ENCODE measurements around the gene FFAR3. TPM values are rescaled to one million over a fixed set of nuclear protein-coding genes. Genes with fewer than 3 reads are reported as not detected.
A peak's percentile ranks its signal among the peaks of the same experiment; 100 is the strongest.

FFAR3 gene
- total and polyA plus RNA-seq, 9 of the 15 experiments (the other 6 are each of a cell fraction or from before 2014, with no cell fraction given) = not detected

- peak; percentile 96 for TF ChIP-seq MGA (IDR thresholded peaks at IDR 0.05)
- peak; percentile 66 for TF ChIP-seq RUNX1 (IDR thresholded peaks at IDR 0.05; ENCODE audit: low read depth)
- peak; percentile 89 for TF ChIP-seq ZNF431 (CRISPR knock-in tag; IDR thresholded peaks at IDR 0.05)
- TF ChIP-seq NR2C2 (CRISPR knock-in tag; IDR thresholded peaks at IDR 0.05) = no peak
- peak; percentile 77 for TF ChIP-seq NR2C2 (tag; IDR thresholded peaks at IDR 0.05)
- peak; percentile 46 to 67; a peak in 2 of 4 replicates for TF ChIP-seq MAZ (CRISPR knock-in tag; conservative IDR thresholded peaks at IDR 0.05 in 1 of 2, IDR thresholded peaks at IDR 0.05 in 1 of 2)
- peak; percentile 98 for TF ChIP-seq DPF2 (IDR thresholded peaks at IDR 0.05)
- peak; percentile 70 to 87 for TF ChIP-seq MNT (conservative IDR thresholded peaks at IDR 0.05)
- peak; percentile 96 for TF ChIP-seq TAL1 (IDR thresholded peaks at IDR 0.05)
- TF ChIP-seq FIP1L1 (IDR thresholded peaks at IDR 0.05; ENCODE audit: low read depth, low read length, poor library complexity, severe bottlenecking) = no peak
- TF ChIP-seq PHB2 (IDR thresholded peaks at IDR 0.05; ENCODE audit: low read depth) = peak; percentile 83
- peak; percentile 75; the same call in 1 of the 2 replicates for TF ChIP-seq KLF6 (CRISPR knock-in tag; IDR thresholded peaks at IDR 0.05; ENCODE audit: borderline replicate concordance)
- no peak for TF ChIP-seq MCM7 (IDR thresholded peaks at IDR 0.05)
- no peak for TF ChIP-seq PCBP2 (IDR thresholded peaks at IDR 0.05; ENCODE audit: low read depth, low read length, poor library complexity, severe bottlenecking)
Observed at GRCh38 chr19:35380450-35381124, 22.3 kb downstream of the FFAR3 start (continued).
